Measurements from ENCODE around the gene GPRIN1.

GRCh38 chr5:176608142-176608705 is 1.7 kb downstream of the GPRIN1 start:
- TF ChIP-seq EZH2phosphoT487 (IDR thresholded peaks at IDR 0.05; ENCODE audit: low read depth) = no peak
- TF ChIP-seq CTCF (IDR thresholded peaks at IDR 0.05; ENCODE audit: low read depth, low read length) = no peak
